Peyer's patch (tissue), 4 donors: Measurements from ENCODE around the gene ZGPAT. TPM values are rescaled to one million over a fixed set of nuclear protein-coding genes. Genes with fewer than 3 reads are reported as not detected.
A peak's percentile ranks its signal among the peaks of the same experiment; 100 is the strongest.

ENCODE experiments used
- DNase-seq, 3 donors: peaks; one replicate each; pipeline ENCODE4 v3.0.0-alpha.2; 2017 to 2019
- H3K27ac ChIP-seq, 4 donors: fragments of 200-600 bp; sonication (generic); one replicate each; pipeline ENCODE4 v1.5.1; 2016 to 2019
- H3K27me3 ChIP-seq, 2 donors: fragments of 200-600 bp; sonication (generic); one replicate each; pipeline ENCODE4 v1.5.1; 2019
- H3K36me3 ChIP-seq, 3 donors: fragments of 200-600 bp; sonication (generic); one replicate each; pipeline ENCODE4 v1.5.1; 2016 to 2019
- H3K4me1 ChIP-seq, 4 donors: fragments of 200-600 bp; sonication (generic); one replicate each; pipeline ENCODE4 v1.5.1; 2016 to 2019
- H3K4me3 ChIP-seq, 4 donors: fragments of 200-600 bp; sonication (generic); 1 replicate in 3 of 4; 2 replicates in 1 of 4; pipeline ENCODE4 v1.5.1; 2016 to 2019; ENCODE audit warnings: mild to moderate bottlenecking in 1 of 4
- H3K9me3 ChIP-seq, 4 donors: fragments of 200-600 bp; sonication (generic); one replicate each; pipeline ENCODE4 v1.5.1; 2016 to 2019; ENCODE audit warnings: mild to moderate bottlenecking in 1 of 4
- POLR2A ChIP-seq, 2 donors: fragments of 450-650 bp; IDR thresholded peaks; one replicate each; pipeline ENCODE4 v1.5.1; 2017; ENCODE audit warnings: antibody characterized with exemption in 2 of 2, mild to moderate bottlenecking in 2 of 2, moderate library complexity in 2 of 2
- total RNA-seq, 4 donors: library from RNA; depleted of rRNA; stranded (reverse); fragments of >200 nt; gene quantifications; one replicate each; pipeline ENCODE4 v1.1.0, GENCODE V29; 2016
- TF ChIP-seq, protein P1 (sequence below), 6 experiments: fragments of 450-650 bp in 4 of 6; fragments of 200-600 bp in 2 of 6; sonication (generic) in 1 of 6; IDR thresholded peaks; one replicate each; pipeline ENCODE4 v1.5.1; 2017 to 2019; ENCODE audit warnings: antibody characterized with exemption in 6 of 6, mild to moderate bottlenecking in 3 of 6, moderate library complexity in 1 of 6

The ZGPAT gene
- total RNA-seq, 4 donors from 2014 or later = 48.9 to 67.7 (median 54.7) TPM

GRCh38 chr20:63702036-63702665 is 5.7 kb upstream of the ZGPAT start:
- Histone ChIP-seq H3K9me3 (no peaks in the 10 kb centered on the region), H3K4me3 (no peak overlapping the region), H3K27me3 (no peaks in the 10 kb centered on the region), H3K27ac (no peak overlapping the region), H3K4me1 (peaks cover 0 to 36% (median 13%) of the 10 kb centered on the region in 4 donors), H3K36me3 (peaks cover 0 to 31% (median 0%) of the 10 kb centered on the region in 3 donors)
- no peak for TF ChIP-seq POLR2A (IDR thresholded peaks at IDR 0.05)
- TF ChIP-seq, protein P1, sequence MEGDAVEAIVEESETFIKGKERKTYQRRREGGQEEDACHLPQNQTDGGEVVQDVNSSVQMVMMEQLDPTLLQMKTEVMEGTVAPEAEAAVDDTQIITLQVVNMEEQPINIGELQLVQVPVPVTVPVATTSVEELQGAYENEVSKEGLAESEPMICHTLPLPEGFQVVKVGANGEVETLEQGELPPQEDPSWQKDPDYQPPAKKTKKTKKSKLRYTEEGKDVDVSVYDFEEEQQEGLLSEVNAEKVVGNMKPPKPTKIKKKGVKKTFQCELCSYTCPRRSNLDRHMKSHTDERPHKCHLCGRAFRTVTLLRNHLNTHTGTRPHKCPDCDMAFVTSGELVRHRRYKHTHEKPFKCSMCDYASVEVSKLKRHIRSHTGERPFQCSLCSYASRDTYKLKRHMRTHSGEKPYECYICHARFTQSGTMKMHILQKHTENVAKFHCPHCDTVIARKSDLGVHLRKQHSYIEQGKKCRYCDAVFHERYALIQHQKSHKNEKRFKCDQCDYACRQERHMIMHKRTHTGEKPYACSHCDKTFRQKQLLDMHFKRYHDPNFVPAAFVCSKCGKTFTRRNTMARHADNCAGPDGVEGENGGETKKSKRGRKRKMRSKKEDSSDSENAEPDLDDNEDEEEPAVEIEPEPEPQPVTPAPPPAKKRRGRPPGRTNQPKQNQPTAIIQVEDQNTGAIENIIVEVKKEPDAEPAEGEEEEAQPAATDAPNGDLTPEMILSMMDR (IDR thresholded peaks at IDR 0.05) = no peak
- DNase-seq = no peak

GRCh38 chr20:63702751-63703470 is 4.9 kb upstream of the ZGPAT start:
- Histone ChIP-seq H3K4me1 (peaks cover 0 to 28% (median 10%) of the 10 kb centered on the region in 4 donors), H3K4me3 (no peak overlapping the region), H3K36me3 (peaks cover 0 to 31% (median 0%) of the 10 kb centered on the region in 3 donors), H3K27ac (no peak overlapping the region), H3K27me3 (no peaks in the 10 kb centered on the region), H3K9me3 (no peaks in the 10 kb centered on the region)
- no peak for TF ChIP-seq POLR2A (IDR thresholded peaks at IDR 0.05)
- TF ChIP-seq, protein P1 (IDR thresholded peaks at IDR 0.05) = no peak
- DNase-seq = no peak

DNA sequence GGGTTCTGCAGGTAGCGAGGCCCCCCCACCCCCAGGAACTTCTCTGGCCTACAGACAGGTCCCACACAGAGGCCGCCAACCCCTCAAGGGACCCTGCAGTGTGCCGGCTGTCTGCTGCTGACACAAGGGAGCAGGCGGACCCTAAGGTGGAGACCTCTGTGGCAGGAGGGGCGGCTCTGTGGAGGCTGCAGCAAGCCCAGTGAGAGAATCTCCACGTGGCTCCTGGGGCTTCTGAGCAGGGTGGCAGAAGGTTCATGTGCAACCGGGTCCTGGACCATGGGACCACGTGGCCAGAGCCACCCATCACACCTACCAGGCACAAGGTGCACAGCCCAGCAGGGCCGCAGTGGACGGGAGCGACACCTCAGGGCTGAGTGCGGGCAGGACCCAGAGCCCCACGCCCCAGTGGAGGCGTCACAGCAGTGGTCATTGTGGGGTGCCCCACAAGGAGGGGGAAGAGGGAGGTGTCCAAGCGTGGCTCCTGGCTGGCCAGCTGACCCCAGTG is 4.3 kb upstream of the ZGPAT start:
- Histone ChIP-seq H3K27ac (no peak overlapping the region), H3K9me3 (no peaks in the 10 kb centered on the region), H3K4me3 (no peak overlapping the region), H3K4me1 (peaks cover 0 to 26% (median 11%) of the 10 kb centered on the region in 4 donors), H3K36me3 (peaks cover 0 to 31% (median 0%) of the 10 kb centered on the region in 3 donors), H3K27me3 (no peaks in the 10 kb centered on the region)
- TF ChIP-seq POLR2A (IDR thresholded peaks at IDR 0.05) = no peak
- TF ChIP-seq, protein P1 (IDR thresholded peaks at IDR 0.05) = no peak
- peak in 1 of 3 donors; percentile 46 for DNase-seq

GRCh38 chr20:63703976-63704748 is 3.7 kb upstream of the ZGPAT start:
- Histone ChIP-seq H3K36me3 (peaks cover 0 to 33% (median 0%) of the 10 kb centered on the region in 3 donors), H3K27me3 (no peaks in the 10 kb centered on the region), H3K4me1 (peaks cover 2 to 26% (median 17%) of the 10 kb centered on the region in 4 donors), H3K27ac (no peak overlapping the region), H3K4me3 (no peak overlapping the region), H3K9me3 (no peaks in the 10 kb centered on the region)
- TF ChIP-seq, protein P1 (IDR thresholded peaks at IDR 0.05) = no peak
- no peak for TF ChIP-seq POLR2A (IDR thresholded peaks at IDR 0.05)
- DNase-seq = no peak

- no peaks in the 10 kb centered on the region for H3K9me3 ChIP-seq
- no peaks in the 10 kb centered on the region for H3K27me3 ChIP-seq
- H3K27ac ChIP-seq = no peak overlapping the region
- peaks cover 0 to 39% (median 0%) of the 10 kb centered on the region in 3 donors for H3K36me3 ChIP-seq
- TF ChIP-seq, protein P1 (IDR thresholded peaks at IDR 0.05) = no peak
- no peak for TF ChIP-seq POLR2A (IDR thresholded peaks at IDR 0.05)
- H3K4me1 ChIP-seq = peaks cover 4 to 25% (median 18%) of the 10 kb centered on the region in 4 donors
- no peak for DNase-seq
- H3K4me3 ChIP-seq = no peak overlapping the region
These were observed 3.1 kb upstream of the ZGPAT start for GRCh38 chr20:63704749-63705117.
